OCI-LY7 (cell line): Measurements from ENCODE around the gene OR13J1.

Experiments used
- CTCF ChIP-seq: fragments of 200-600 bp; sonication (generic); conservative IDR thresholded peaks from 2 replicates; pipeline ENCODE4 v1.5.1; 2014; ENCODE audit warnings: mild to moderate bottlenecking, antibody characterized with exemption, low read length, moderate library complexity, mixed read lengths
- EZH2phosphoT487 ChIP-seq: fragments of 200-600 bp; sonication (generic); IDR thresholded peaks from 2 replicates; pipeline ENCODE4 v1.6.1; 2018; ENCODE audit warnings: low read depth, borderline replicate concordance, mild to moderate bottlenecking, mixed run types, antibody characterized with exemption, low read length, moderate library complexity, mixed read lengths

- TF ChIP-seq CTCF (no peak), EZH2phosphoT487 (no peak)
Observed at GRCh38 chr9:35911690-35912089, 41.5 kb upstream of the OR13J1 start.
